H1 (cell line): ENCODE measurements around the gene DIAPH1. TPM values are rescaled to one million over a fixed set of nuclear protein-coding genes. Genes with fewer than 3 reads are reported as not detected.

ENCODE experiments used
- CTCF ChIA-PET: fragments of 300-600 bp; sonication (Branson Sonifier 250); formaldehyde crosslinking; loops from one replicate; lab custom pipeline; 2021; ENCODE audit not compliant: partially characterized antibody; lab: Charles Lee
- POLR2A ChIA-PET: fragments of 300-600 bp; sonication (Branson Sonifier 250); formaldehyde crosslinking; loops from one replicate; lab custom pipeline; 2021; ENCODE audit warnings: inconsistent platforms; ENCODE audit not compliant: partially characterized antibody; lab: Charles Lee
- DNase-seq, 2 experiments: peaks; one replicate each; pipeline versions ENCODE4 v3.0.0 to v3.0.0-alpha.2; 2010 to 2022; ENCODE audit warnings: low spot score in 2 of 2, low read depth in 1 of 2, mixed read lengths in 1 of 2
- FAIRE-seq: peaks from 2 replicates; lab custom pipeline; 2011; peaks lifted over from hg19 to GRCh38; lab: Jason Lieb, UNC
- H2AFZ ChIP-seq: 2 replicates; pipeline ENCODE4 v1.8.1; 2012; ENCODE audit warnings: low read length, inconsistent platforms
- H2AK5ac ChIP-seq: 2 replicates; pipeline ENCODE4 v1.6.1; 2013; ENCODE audit warnings: low read depth, low read length
- H2BK120ac ChIP-seq: replicated peaks from 2 replicates; pipeline ENCODE3; 2013; ENCODE audit warnings: low read depth, low read length, inconsistent platforms
- H2BK12ac ChIP-seq: 2 replicates; pipeline ENCODE4 v1.6.1; 2013; ENCODE audit warnings: low read depth, low read length
- H2BK15ac ChIP-seq: 2 replicates; pipeline ENCODE4 v1.6.1; 2013; ENCODE audit warnings: low read length
- H2BK20ac ChIP-seq: 2 replicates; pipeline ENCODE4 v1.6.1; 2013; ENCODE audit warnings: low read length
- H2BK5ac ChIP-seq: 2 replicates; pipeline ENCODE4 v1.6.1; 2013; ENCODE audit warnings: low read depth, low read length
- H3K14ac ChIP-seq: 2 replicates; pipeline ENCODE4 v1.6.1; 2013; ENCODE audit warnings: inconsistent platforms; ENCODE audit not compliant: insufficient read length
- H3K18ac ChIP-seq: 2 replicates; pipeline ENCODE4 v1.6.1; 2013; ENCODE audit warnings: low read length; ENCODE audit errors: extremely low read depth
- H3K23ac ChIP-seq: 2 replicates; pipeline ENCODE4 v1.6.1; 2013; ENCODE audit warnings: inconsistent platforms; ENCODE audit not compliant: insufficient read length
- H3K23me2 ChIP-seq: 2 replicates; pipeline ENCODE4 v1.6.1; 2013; ENCODE audit warnings: low read depth, low read length
- H3K27ac ChIP-seq: 2 replicates; pipeline ENCODE4 v1.6.1; 2011; ENCODE audit warnings: low read depth, low read length, inconsistent platforms
- H3K27me3 ChIP-seq, 4 experiments: replicated peaks in 1 of 4; 1 replicate in 1 of 4; 2 replicates in 3 of 4; pipeline versions ENCODE4 v1.6.1 to v1.8.1; 2011 to 2013; ENCODE audit warnings: low read length in 3 of 4, mild to moderate bottlenecking in 3 of 4, inconsistent platforms in 2 of 4, mixed read lengths in 2 of 4, moderate library complexity in 1 of 4; ENCODE audit not compliant: control insufficient read depth in 3 of 4, insufficient read depth in 3 of 4; ENCODE audit errors: extremely low read depth in 1 of 4
- H3K36me3 ChIP-seq, 4 experiments: 2 replicates each; pipeline versions ENCODE4 v1.6.1 to v1.8.1; 2011 to 2013; ENCODE audit warnings: mild to moderate bottlenecking in 4 of 4, low read length in 3 of 4, moderate library complexity in 2 of 4, control low read depth in 1 of 4, inconsistent platforms in 1 of 4; ENCODE audit not compliant: insufficient read depth in 4 of 4, control insufficient read depth in 2 of 4
- H3K4ac ChIP-seq: replicated peaks from 2 replicates; pipeline ENCODE3; 2013; ENCODE audit warnings: low read length, low read depth, mixed read lengths, inconsistent platforms; ENCODE audit not compliant: insufficient read length
- H3K4me1 ChIP-seq, 4 experiments: replicated peaks in 1 of 4; 1 replicate in 1 of 4; 2 replicates in 3 of 4; pipeline versions ENCODE4 v1.6.1 to v1.8.1; 2011 to 2013; ENCODE audit warnings: low read length in 3 of 4, inconsistent platforms in 2 of 4, mixed read lengths in 1 of 4; ENCODE audit not compliant: insufficient read depth in 4 of 4, control insufficient read depth in 3 of 4
- H3K4me2 ChIP-seq, 2 experiments: 2 replicates each; pipeline versions ENCODE4 v1.6.1 to v1.8.1; 2011 to 2013; ENCODE audit warnings: low read depth in 2 of 2, low read length in 2 of 2, control low read depth in 1 of 2, inconsistent platforms in 1 of 2, mild to moderate bottlenecking in 1 of 2; ENCODE audit not compliant: insufficient read depth in 1 of 2
- H3K4me3 ChIP-seq, 4 experiments: fragments of 200-600, 300-600 bp in 1 of 4; sonication (generic), shearing (Covaris generic), sonication (Bioruptor Twin) in 1 of 4; 2 replicates each; pipeline versions ENCODE4 v1.5.1 to v1.8.1; 2011 to 2016; ENCODE audit warnings: low read length in 4 of 4, low read depth in 3 of 4, control low read depth in 2 of 4, inconsistent platforms in 2 of 4, mild to moderate bottlenecking in 2 of 4, mixed read lengths in 1 of 4, moderate library complexity in 1 of 4; ENCODE audit not compliant: insufficient read depth in 2 of 4; ENCODE audit errors: extremely low read depth in 1 of 4
- H3K56ac ChIP-seq: replicated peaks from 2 replicates; pipeline ENCODE3; 2013; ENCODE audit warnings: low read depth, mild to moderate bottlenecking, mixed read lengths, low read length, inconsistent platforms; ENCODE audit not compliant: insufficient read length
- H3K79me1 ChIP-seq: 2 replicates; pipeline ENCODE4 v1.6.1; 2013; ENCODE audit warnings: low read depth, low read length, control low read depth
- H3K79me2 ChIP-seq, 2 experiments: 2 replicates each; pipeline versions ENCODE4 v1.6.1 to v1.8.1; 2012 to 2013; ENCODE audit warnings: low read length in 2 of 2, mild to moderate bottlenecking in 2 of 2, inconsistent platforms in 1 of 2; ENCODE audit not compliant: insufficient read depth in 2 of 2, control insufficient read depth in 1 of 2
- H3K9ac ChIP-seq, 4 experiments: replicated peaks in 1 of 4; 1 replicate in 1 of 4; 2 replicates in 3 of 4; pipeline versions ENCODE4 v1.6.1 to v1.8.1; 2011 to 2013; ENCODE audit warnings: low read depth in 3 of 4, low read length in 3 of 4, control low read depth in 2 of 4, mild to moderate bottlenecking in 2 of 4, moderate library complexity in 2 of 4, inconsistent platforms in 1 of 4; ENCODE audit errors: extremely low read depth in 1 of 4
- H3K9me3 ChIP-seq, 2 experiments: 2 replicates each; pipeline versions ENCODE4 v1.6.1 to v1.8.1; 2012 to 2013; ENCODE audit warnings: mild to moderate bottlenecking in 2 of 2, moderate library complexity in 2 of 2, control low read depth in 1 of 2, inconsistent platforms in 1 of 2, low read depth in 1 of 2, low read length in 1 of 2, mixed read lengths in 1 of 2; ENCODE audit not compliant: insufficient read depth in 2 of 2
- H4K20me1 ChIP-seq, 2 experiments: replicated peaks in 1 of 2; 2 replicates each; pipeline versions ENCODE3 to v1.8.1; 2011 to 2013; ENCODE audit warnings: inconsistent platforms in 2 of 2, low read length in 2 of 2, mild to moderate bottlenecking in 1 of 2; ENCODE audit not compliant: insufficient read depth in 2 of 2, control insufficient read depth in 1 of 2
- H4K5ac ChIP-seq: 2 replicates; pipeline ENCODE4 v1.6.1; 2013; ENCODE audit warnings: low read length, low read depth, mixed read lengths, inconsistent platforms; ENCODE audit not compliant: insufficient read length
- H4K8ac ChIP-seq: 2 replicates; pipeline ENCODE4 v1.8.0; 2013; ENCODE audit warnings: mild to moderate bottlenecking, moderate library complexity, low read length, inconsistent platforms; ENCODE audit not compliant: insufficient read depth; ENCODE audit errors: extremely low read depth
- H4K91ac ChIP-seq: replicated peaks from 2 replicates; pipeline ENCODE3; 2013; ENCODE audit warnings: low read length, mixed read lengths, inconsistent platforms; ENCODE audit not compliant: insufficient read length
- CBX5 ChIP-seq: fragments of 300-800, 300-1000 bp; sonication (generic); IDR thresholded peaks from 2 replicates; pipeline ENCODE4 v1.7.1; 2016; ENCODE audit warnings: antibody characterized with exemption, low read length, low read depth
- CBX8 ChIP-seq: fragments of 300-800, 300-1000 bp; sonication (generic); IDR thresholded peaks from 2 replicates; pipeline ENCODE4 v1.7.1; 2016; ENCODE audit warnings: low read depth, low read length, borderline replicate concordance
- CHD2 ChIP-seq: IDR thresholded peaks from 2 replicates; pipeline ENCODE4 v1.6.1; 2012; ENCODE audit warnings: low read length, improper control_type of control experiment
- GABPA ChIP-seq: IDR thresholded peaks from 2 replicates; pipeline ENCODE4 v1.6.1; 2011; ENCODE audit warnings: mild to moderate bottlenecking, low read length, moderate library complexity, borderline replicate concordance; ENCODE audit not compliant: insufficient read depth
- GTF2F1 ChIP-seq: IDR thresholded peaks from 2 replicates; pipeline ENCODE4 v1.6.1; 2012; ENCODE audit warnings: low read depth, low read length, improper control_type of control experiment, borderline replicate concordance
- HDAC2 ChIP-seq, 2 experiments: fragments of 300-600 bp in 1 of 2; sonication (generic) in 1 of 2; IDR thresholded peaks; 2 replicates each; pipeline ENCODE4 v1.6.1; 2011 to 2012; ENCODE audit warnings: low read depth in 2 of 2, low read length in 2 of 2, mild to moderate bottlenecking in 2 of 2, moderate library complexity in 2 of 2, borderline replicate concordance in 1 of 2, inconsistent platforms in 1 of 2
- HDAC6 ChIP-seq: IDR thresholded peaks from one replicate; pipeline ENCODE4 v1.7.1; 2012; ENCODE audit warnings: low read depth, mild to moderate bottlenecking, inconsistent platforms, low read length, moderate library complexity
- JUND ChIP-seq: IDR thresholded peaks from 2 replicates; pipeline ENCODE4 v1.6.1; 2011; ENCODE audit warnings: mild to moderate bottlenecking, improper control_type of control experiment, low read length
- KDM1A ChIP-seq: fragments of 200-600, 300-600 bp; sonication (generic); IDR thresholded peaks from 2 replicates; pipeline ENCODE4 v1.7.1; 2016; ENCODE audit warnings: mild to moderate bottlenecking, low read length, borderline replicate concordance
- POLR2AphosphoS5 ChIP-seq: IDR thresholded peaks from 2 replicates; pipeline ENCODE4 v1.6.1; 2011; ENCODE audit warnings: low read depth, low read length
- POU5F1 ChIP-seq: IDR thresholded peaks from 2 replicates; pipeline ENCODE4 v1.6.1; 2011; ENCODE audit warnings: low read depth, mild to moderate bottlenecking, low read length, moderate library complexity
- SP2 ChIP-seq: IDR thresholded peaks from 2 replicates; pipeline ENCODE4 v1.6.1; 2012; ENCODE audit warnings: mild to moderate bottlenecking, low read length, inconsistent platforms
- SP4 ChIP-seq: IDR thresholded peaks from 2 replicates; pipeline ENCODE4 v1.6.1; 2012; ENCODE audit warnings: low read length, inconsistent platforms
- SRF ChIP-seq: IDR thresholded peaks from 2 replicates; pipeline ENCODE4 v1.6.1; 2011; ENCODE audit warnings: mild to moderate bottlenecking, low read depth, low read length, moderate library complexity
- polyA plus RNA-seq, 7 experiments: library from polyadenylated mRNA; depleted of rRNA in 3 of 7; stranded (reverse) in 5 of 7; unstranded in 2 of 7; fragments of >200 nt in 5 of 7; fragments of 200-250 nt in 2 of 7; gene quantifications; 1 replicate in 5 of 7; 2 replicates in 1 of 7; 4 replicates in 1 of 7; pipeline versions ENCODE4 v1.2.1 to v1.2.3, GENCODE V29; 2011 to 2013; ENCODE audit warnings: missing spikeins in 2 of 7, mixed read lengths in 2 of 7
- total RNA-seq: library from RNA; stranded (reverse); fragmentation: NEBNext Ultra II Directional; extraction: Animal tissue kit (Norgen Biotek cat#: 25700); gene quantifications from 2 replicates; pipeline ENCODE4 v1.2.1, GENCODE V29; 2021
- TF ChIP-seq, protein P1 (sequence below): IDR thresholded peaks from 2 replicates; pipeline ENCODE4 v1.6.1; 2012; ENCODE audit warnings: inconsistent platforms

DIAPH1 gene
- total and polyA plus RNA-seq, 2 of the 8 experiments (the other 6 are each of a cell fraction or from before 2014, with no cell fraction given) = 61.2 to 114 TPM

DNA sequence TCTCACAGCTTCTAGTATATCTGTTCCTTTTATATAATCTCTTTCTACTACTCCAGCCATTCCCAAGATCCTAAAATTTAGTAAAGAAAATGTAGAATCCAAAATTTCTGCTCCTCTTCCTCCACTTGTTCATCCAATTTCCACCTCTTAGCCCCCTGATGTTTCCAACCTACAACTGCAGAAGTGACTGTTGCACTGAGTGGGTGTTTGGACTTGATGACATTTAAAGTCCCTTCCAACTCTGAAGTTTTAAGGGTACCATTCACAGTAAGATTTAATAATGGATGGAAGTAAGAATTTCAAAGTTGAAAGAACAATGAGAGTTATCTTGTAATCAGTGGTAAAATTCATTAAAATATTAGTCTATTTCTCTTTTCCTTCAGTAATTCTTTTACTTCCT is 5.5 kb downstream of the DIAPH1 start:
- H3K36me3 ChIP-seq = no peaks in the 10 kb centered on the region
- H2BK120ac ChIP-seq = no peak overlapping the region
- no peak overlapping the region for H2BK20ac ChIP-seq
- peaks cover 3% of the 10 kb centered on the region; the same call in 1 of the 2 replicates for H3K23me2 ChIP-seq
- H3K4ac ChIP-seq = no peak overlapping the region
- no peak overlapping the region for H4K8ac ChIP-seq
- H2AK5ac ChIP-seq = no peak overlapping the region
- H3K4me1 ChIP-seq = peaks cover 0 to 4% (median 2%) of the 10 kb centered on the region in 4 experiments; a peak in 3 of 7 replicates
- FAIRE-seq = no peak
- no peak overlapping the region for H4K91ac ChIP-seq
- no peaks in the 10 kb centered on the region for H3K27me3 ChIP-seq
- no peak overlapping the region for H3K4me3 ChIP-seq
- H3K27ac ChIP-seq = no peak overlapping the region
- H3K18ac ChIP-seq = no peak overlapping the region
- no peak overlapping the region for H2BK15ac ChIP-seq
- H2BK5ac ChIP-seq = no peak overlapping the region
- no peaks in the 10 kb centered on the region; the same call in 1 of the 2 replicates for H3K79me1 ChIP-seq
- no peak for DNase-seq
- H2BK12ac ChIP-seq = no peak overlapping the region
- H3K79me2 ChIP-seq = peaks cover 8 to 89% of the 10 kb centered on the region in 2 experiments
- no peak overlapping the region for H3K23ac ChIP-seq
- ChIA-PET POLR2A (interaction anchor here (1.5 to 8.2 kb wide), 2 partner anchors 8 to 24 kb away, joined by 4 to 55 read pairs; partner anchors contain the start of genes HDAC3 and RELL2), CTCF (interaction anchor here (0.5 to 8.8 kb wide), 4 partner anchors 21 to 174 kb away, joined by 4 to 74 read pairs (median 6); no protein-coding TSS in a partner anchor)
- no peak overlapping the region for H3K56ac ChIP-seq
- H2AFZ ChIP-seq = no peak overlapping the region
- no peaks in the 10 kb centered on the region for H3K9me3 ChIP-seq
- no peak overlapping the region for H3K4me2 ChIP-seq
- H3K14ac ChIP-seq = no peak overlapping the region
- H3K9ac ChIP-seq = no peak overlapping the region
- peaks cover 0 to 4% of the 10 kb centered on the region in 2 experiments for H4K20me1 ChIP-seq
- H4K5ac ChIP-seq = no peak overlapping the region
- TF ChIP-seq KDM1A (no peak), CBX5 (no peak), GTF2F1 (no peak), SRF (no peak), HDAC6 (no peak), JUND (no peak), POU5F1 (no peak), POLR2AphosphoS5 (no peak), SP2 (no peak), GABPA (no peak), SP4 (no peak), CHD2 (no peak), CBX8 (no peak), HDAC2 (IDR thresholded peaks at IDR 0.05; ENCODE audit: borderline replicate concordance in 1 of 2, low read depth in 2 of 2, low read length in 2 of 2) (no peak)
- TF ChIP-seq, protein P1, sequence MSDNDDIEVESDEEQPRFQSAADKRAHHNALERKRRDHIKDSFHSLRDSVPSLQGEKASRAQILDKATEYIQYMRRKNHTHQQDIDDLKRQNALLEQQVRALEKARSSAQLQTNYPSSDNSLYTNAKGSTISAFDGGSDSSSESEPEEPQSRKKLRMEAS = no peak
